Loucy (cell line): Measurements from ENCODE around the gene CTU2.

Experiments used
- H2AFZ ChIP-seq: fragments of 200-600 bp; sonication (generic); 2 replicates; pipeline ENCODE4 v1.6.0; 2016; ENCODE audit warnings: antibody characterized with exemption, mild to moderate bottlenecking, low read length, moderate library complexity
- H3F3A ChIP-seq: fragments of 200-600 bp; 2 replicates; pipeline ENCODE4 v1.6.0; 2016; ENCODE audit warnings: antibody characterized with exemption, low read depth, mild to moderate bottlenecking
- H3K27me3 ChIP-seq: fragments of 200-600 bp; sonication (generic); 2 replicates; pipeline ENCODE4 v1.6.1; 2014; ENCODE audit warnings: low read length, mild to moderate bottlenecking; ENCODE audit not compliant: insufficient read depth, poor library complexity, severe bottlenecking
- H3K36me3 ChIP-seq: fragments of 200-600 bp; sonication (generic); 2 replicates; pipeline ENCODE4 v1.6.1; 2016; ENCODE audit warnings: low read length; ENCODE audit not compliant: insufficient read depth
- H3K4me1 ChIP-seq: fragments of 200-600 bp; sonication (generic); 2 replicates; pipeline ENCODE4 v1.5.1; 2014; ENCODE audit warnings: low read length, mild to moderate bottlenecking; ENCODE audit not compliant: insufficient read depth, poor library complexity, severe bottlenecking
- H3K4me2 ChIP-seq: fragments of 200-600 bp; sonication (generic); 2 replicates; pipeline ENCODE4 v1.6.0; 2014; ENCODE audit warnings: antibody characterized with exemption, low read length, low read depth, mild to moderate bottlenecking; ENCODE audit not compliant: poor library complexity, severe bottlenecking
- H3K4me3 ChIP-seq: fragments of 200-600 bp; sonication (generic); 2 replicates; pipeline ENCODE4 v1.5.1; 2014; ENCODE audit warnings: low read length, mild to moderate bottlenecking, mixed read lengths; ENCODE audit not compliant: poor library complexity, severe bottlenecking
- H3K79me2 ChIP-seq: fragments of 200-600 bp; sonication (generic); 2 replicates; pipeline ENCODE4 v1.6.1; 2014; ENCODE audit warnings: low read length; ENCODE audit not compliant: insufficient read depth
- H3K9ac ChIP-seq: fragments of 200-600 bp; sonication (generic); 2 replicates; pipeline ENCODE4 v1.6.0; 2014; ENCODE audit warnings: mild to moderate bottlenecking, low read depth, low read length, moderate library complexity; ENCODE audit not compliant: poor library complexity, severe bottlenecking
- H3K9me2 ChIP-seq: fragments of 200-600 bp; sonication (generic); replicated peaks from 2 replicates; pipeline ENCODE4 v1.6.1; 2016; ENCODE audit warnings: low read depth, low read length, mixed read lengths
- H3K9me3 ChIP-seq: fragments of 200-600 bp; sonication (generic); 2 replicates; pipeline ENCODE4 v1.6.1; 2014; ENCODE audit warnings: mild to moderate bottlenecking, antibody characterized with exemption, low read length, low read depth; ENCODE audit not compliant: insufficient read depth
- H4K20me1 ChIP-seq: fragments of 200-600 bp; sonication (generic); 2 replicates; pipeline ENCODE4 v1.6.0; 2014; ENCODE audit warnings: antibody characterized with exemption, low read length, mild to moderate bottlenecking; ENCODE audit not compliant: insufficient read depth, poor library complexity, severe bottlenecking
- EZH2phosphoT487 ChIP-seq: fragments of 200-600 bp; IDR thresholded peaks from 2 replicates; pipeline ENCODE4 v1.6.1; 2018; ENCODE audit warnings: antibody characterized with exemption, mild to moderate bottlenecking, moderate library complexity, borderline replicate concordance
- TF ChIP-seq, protein P1 (sequence below): fragments of 200-600 bp; sonication (generic); conservative IDR thresholded peaks from 2 replicates; pipeline ENCODE4 v1.5.1; 2014; ENCODE audit warnings: mild to moderate bottlenecking, antibody characterized with exemption, low read length

The CTU2 gene

GRCh38 chr16:88695218-88695617 lies 11.1 kb upstream of the CTU2 start:
- Histone ChIP-seq H4K20me1 (no peaks in the 10 kb centered on the region), H3K27me3 (no peaks in the 10 kb centered on the region), H2AFZ (no peak overlapping the region), H3K4me3 (no peak overlapping the region), H3K9ac (no peak overlapping the region), H3K9me3 (no peaks in the 10 kb centered on the region), H3K4me2 (no peak overlapping the region), H3K79me2 (0 out of 2 replicates have a peak, but pooled peaks cover 2% of the 10 kb centered on the region), H3K4me1 (peaks cover under 1% of the 10 kb centered on the region), H3F3A (no peaks in the 10 kb centered on the region), H3K9me2 (no peaks in the 10 kb centered on the region), H3K36me3 (no peaks in the 10 kb centered on the region)
- TF ChIP-seq EZH2phosphoT487: no peak
- TF ChIP-seq, protein P1, sequence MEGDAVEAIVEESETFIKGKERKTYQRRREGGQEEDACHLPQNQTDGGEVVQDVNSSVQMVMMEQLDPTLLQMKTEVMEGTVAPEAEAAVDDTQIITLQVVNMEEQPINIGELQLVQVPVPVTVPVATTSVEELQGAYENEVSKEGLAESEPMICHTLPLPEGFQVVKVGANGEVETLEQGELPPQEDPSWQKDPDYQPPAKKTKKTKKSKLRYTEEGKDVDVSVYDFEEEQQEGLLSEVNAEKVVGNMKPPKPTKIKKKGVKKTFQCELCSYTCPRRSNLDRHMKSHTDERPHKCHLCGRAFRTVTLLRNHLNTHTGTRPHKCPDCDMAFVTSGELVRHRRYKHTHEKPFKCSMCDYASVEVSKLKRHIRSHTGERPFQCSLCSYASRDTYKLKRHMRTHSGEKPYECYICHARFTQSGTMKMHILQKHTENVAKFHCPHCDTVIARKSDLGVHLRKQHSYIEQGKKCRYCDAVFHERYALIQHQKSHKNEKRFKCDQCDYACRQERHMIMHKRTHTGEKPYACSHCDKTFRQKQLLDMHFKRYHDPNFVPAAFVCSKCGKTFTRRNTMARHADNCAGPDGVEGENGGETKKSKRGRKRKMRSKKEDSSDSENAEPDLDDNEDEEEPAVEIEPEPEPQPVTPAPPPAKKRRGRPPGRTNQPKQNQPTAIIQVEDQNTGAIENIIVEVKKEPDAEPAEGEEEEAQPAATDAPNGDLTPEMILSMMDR: no peak

- Histone ChIP-seq H2AFZ (no peak overlapping the region), H4K20me1 (peaks cover 4% of the 10 kb centered on the region), H3K36me3 (no peaks in the 10 kb centered on the region), H3K9ac (no peak overlapping the region), H3K4me3 (no peak overlapping the region), H3K9me2 (no peaks in the 10 kb centered on the region), H3F3A (no peaks in the 10 kb centered on the region), H3K4me2 (no peak overlapping the region), H3K27me3 (no peaks in the 10 kb centered on the region), H3K4me1 (peaks cover 5% of the 10 kb centered on the region), H3K79me2 (0 out of 2 replicates have a peak, but pooled peaks cover 5% of the 10 kb centered on the region), H3K9me3 (no peaks in the 10 kb centered on the region)
- TF ChIP-seq, protein P1: no peak
- no peak for TF ChIP-seq EZH2phosphoT487
These were observed 10.6 kb upstream of the CTU2 start for GRCh38 chr16:88695753-88696152.

DNA sequence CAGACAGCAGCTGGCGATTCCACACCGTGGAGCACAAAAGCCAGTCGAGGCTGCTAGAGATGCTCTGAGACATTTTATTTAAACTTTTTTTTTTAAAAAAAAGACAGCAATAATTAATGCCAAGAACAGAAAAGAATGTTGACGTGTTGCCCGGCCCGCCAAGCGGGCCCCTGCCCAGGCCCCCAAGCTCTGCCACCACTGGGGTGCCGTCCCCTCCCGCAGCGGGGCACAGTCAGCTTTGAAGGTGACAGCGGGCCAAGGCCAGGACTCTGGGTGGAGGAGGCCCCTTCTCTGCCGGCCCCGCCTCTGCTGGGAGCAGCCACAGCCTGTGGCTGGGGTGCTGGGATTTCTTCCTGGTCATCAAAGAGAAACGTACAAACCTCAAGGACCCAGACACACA lies 9.9 kb upstream of the CTU2 start:
- Histone ChIP-seq H3K4me1 (peaks cover 9% of the 10 kb centered on the region), H3K36me3 (no peaks in the 10 kb centered on the region), H3K4me3 (no peak overlapping the region), H3K79me2 (peaks cover 8% of the 10 kb centered on the region), H3K4me2 (no peak overlapping the region), H2AFZ (no peak overlapping the region), H3K9ac (no peak overlapping the region), H3F3A (no peaks in the 10 kb centered on the region), H4K20me1 (peaks cover 4% of the 10 kb centered on the region), H3K27me3 (no peaks in the 10 kb centered on the region), H3K9me3 (no peaks in the 10 kb centered on the region), H3K9me2 (no peaks in the 10 kb centered on the region)
- TF ChIP-seq, protein P1: no peak
- TF ChIP-seq EZH2phosphoT487: no peak
